Stomach smooth muscle (tissue), 2 donors: ENCODE data around the gene CD82.

Source experiments
- H3K27ac ChIP-seq: one replicate; pipeline ENCODE4 v1.7.0; 2013; ENCODE audit warnings: mild to moderate bottlenecking, low read length, inconsistent platforms
- H3K27me3 ChIP-seq, 2 donors: one replicate each; pipeline ENCODE4 v1.7.0; 2013; ENCODE audit warnings: low read length in 2 of 2; ENCODE audit not compliant: insufficient read depth in 2 of 2, control insufficient read depth in 1 of 2
- H3K36me3 ChIP-seq, 2 donors: one replicate each; pipeline ENCODE4 v1.7.0; 2013; ENCODE audit warnings: low read length in 2 of 2; ENCODE audit not compliant: control insufficient read depth in 2 of 2, insufficient read depth in 2 of 2
- H3K4me1 ChIP-seq: one replicate; pipeline ENCODE4 v1.7.0; 2013; ENCODE audit warnings: low read length; ENCODE audit not compliant: control insufficient read depth, insufficient read depth
- H3K4me3 ChIP-seq, 2 donors: one replicate each; pipeline ENCODE4 v1.7.0; 2013; ENCODE audit warnings: low read length in 2 of 2
- H3K9ac ChIP-seq, 2 donors: one replicate each; pipeline ENCODE4 v1.7.0; 2013; ENCODE audit warnings: low read length in 2 of 2, mild to moderate bottlenecking in 1 of 2
- H3K9me3 ChIP-seq, 2 donors: one replicate each; pipeline ENCODE4 v1.7.0; 2013; ENCODE audit warnings: low read length in 2 of 2; ENCODE audit not compliant: control insufficient read depth in 2 of 2
- donor health status: healthy.
- donor health status: Pancreatic carcinoma.

The CD82 gene

GRCh38 chr11:44565211-44565952, at the start of gene CD82:
TSS of gene CD82 (plus strand) at chr11:44565663. CDS start at chr11:44594663, 29,000 bp downstream.
- Histone ChIP-seq H3K27ac (peak within 1 kb of the TSS; percentile 98), H3K9me3 (no peaks in the 10 kb centered on the region), H3K36me3 (no peaks in the 10 kb centered on the region), H3K9ac (peak within 1 kb of the TSS; percentile 91 to 94), H3K4me3 (peak within 1 kb of the TSS; percentile 71 to 83), H3K4me1 (peaks cover 41% of the 10 kb centered on the region), H3K27me3 (no peaks in the 10 kb centered on the region)

- Histone ChIP-seq H3K9ac (no peak overlapping the region), H3K36me3 (no peaks in the 10 kb centered on the region), H3K27me3 (peaks cover 5 to 6% of the 10 kb centered on the region in 2 donors), H3K27ac (no peak overlapping the region), H3K9me3 (no peaks in the 10 kb centered on the region), H3K4me3 (no peak overlapping the region), H3K4me1 (peaks cover 15% of the 10 kb centered on the region)
Measured at GRCh38 chr11:44516688-44517507, 48.6 kb upstream of the CD82 start.

GRCh38 chr11:44517541-44517940, 47.9 kb upstream of the CD82 start:
- no peaks in the 10 kb centered on the region for H3K36me3 ChIP-seq
- no peaks in the 10 kb centered on the region for H3K9me3 ChIP-seq
- peaks cover 5 to 6% of the 10 kb centered on the region in 2 donors for H3K27me3 ChIP-seq

GRCh38 chr11:44518968-44519550, 46.4 kb upstream of the CD82 start:
- Histone ChIP-seq H3K4me1 (peaks cover 15% of the 10 kb centered on the region), H3K36me3 (no peaks in the 10 kb centered on the region), H3K27ac (no peak overlapping the region), H3K9me3 (no peaks in the 10 kb centered on the region), H3K27me3 (peaks cover 6 to 7% of the 10 kb centered on the region in 2 donors), H3K4me3 (no peak overlapping the region), H3K9ac (no peak overlapping the region)

More at GRCh38 chr11:44517541-44517940, 47.9 kb upstream of the CD82 start:
- Histone ChIP-seq H3K27ac (no peak overlapping the region), H3K4me1 (peaks cover 15% of the 10 kb centered on the region), H3K4me3 (no peak overlapping the region), H3K9ac (no peak overlapping the region)

- peaks cover 15% of the 10 kb centered on the region for H3K4me1 ChIP-seq
- H3K36me3 ChIP-seq, result no peaks in the 10 kb centered on the region
- no peak overlapping the region for H3K9ac ChIP-seq
- no peaks in the 10 kb centered on the region for H3K9me3 ChIP-seq
- H3K27me3 ChIP-seq, result peaks cover 6 to 7% of the 10 kb centered on the region in 2 donors
- H3K27ac ChIP-seq, result peak overlapping the region; percentile 18
- H3K4me3 ChIP-seq, result peak overlapping the region in 1 of 2 donors; percentile 49
Measured at GRCh38 chr11:44519989-44520737, 45.3 kb upstream of the CD82 start.

- Histone ChIP-seq H3K27ac (no peak overlapping the region), H3K4me1 (peaks cover 15% of the 10 kb centered on the region), H3K9ac (no peak overlapping the region), H3K27me3 (peaks cover 6 to 7% of the 10 kb centered on the region in 2 donors), H3K36me3 (no peaks in the 10 kb centered on the region), H3K9me3 (no peaks in the 10 kb centered on the region), H3K4me3 (no peak overlapping the region)
Measured at GRCh38 chr11:44521148-44521547, 44.3 kb upstream of the CD82 start.

GRCh38 chr11:44522294-44522693, 43.2 kb upstream of the CD82 start:
- Histone ChIP-seq H3K4me1 (peaks cover 18% of the 10 kb centered on the region), H3K27ac (no peak overlapping the region), H3K4me3 (no peak overlapping the region), H3K36me3 (no peaks in the 10 kb centered on the region), H3K9me3 (no peaks in the 10 kb centered on the region), H3K27me3 (peaks cover 6 to 7% of the 10 kb centered on the region in 2 donors), H3K9ac (no peak overlapping the region)

- no peaks in the 10 kb centered on the region for H3K36me3 ChIP-seq
- H3K27me3 ChIP-seq, result peaks cover 4 to 6% of the 10 kb centered on the region in 2 donors
- no peak overlapping the region for H3K4me3 ChIP-seq
- H3K9ac ChIP-seq, result no peak overlapping the region
- no peak overlapping the region for H3K27ac ChIP-seq
- peaks cover 18% of the 10 kb centered on the region for H3K4me1 ChIP-seq
- no peaks in the 10 kb centered on the region for H3K9me3 ChIP-seq
Measured at GRCh38 chr11:44524346-44524745, 41.1 kb upstream of the CD82 start.

- H3K4me1 ChIP-seq, result peaks cover 15% of the 10 kb centered on the region
- H3K9ac ChIP-seq, result no peak overlapping the region
- H3K9me3 ChIP-seq, result no peaks in the 10 kb centered on the region
- H3K27ac ChIP-seq, result no peak overlapping the region
- no peak overlapping the region for H3K4me3 ChIP-seq
- H3K27me3 ChIP-seq, result peaks cover 2% of the 10 kb centered on the region in 2 donors
- H3K36me3 ChIP-seq, result no peaks in the 10 kb centered on the region
Measured at GRCh38 chr11:44524751-44525201, 40.7 kb upstream of the CD82 start.
